ENCODE data around the gene LMO2. TPM values are rescaled to one million over a fixed set of nuclear protein-coding genes. Genes with fewer than 3 reads are reported as not detected.
A peak's percentile ranks its signal among the peaks of the same experiment; 100 is the strongest.

LMO2 gene
- total RNA-seq, 2 donors from 2014 or later = 37.0 to 74.3 TPM

DNA sequence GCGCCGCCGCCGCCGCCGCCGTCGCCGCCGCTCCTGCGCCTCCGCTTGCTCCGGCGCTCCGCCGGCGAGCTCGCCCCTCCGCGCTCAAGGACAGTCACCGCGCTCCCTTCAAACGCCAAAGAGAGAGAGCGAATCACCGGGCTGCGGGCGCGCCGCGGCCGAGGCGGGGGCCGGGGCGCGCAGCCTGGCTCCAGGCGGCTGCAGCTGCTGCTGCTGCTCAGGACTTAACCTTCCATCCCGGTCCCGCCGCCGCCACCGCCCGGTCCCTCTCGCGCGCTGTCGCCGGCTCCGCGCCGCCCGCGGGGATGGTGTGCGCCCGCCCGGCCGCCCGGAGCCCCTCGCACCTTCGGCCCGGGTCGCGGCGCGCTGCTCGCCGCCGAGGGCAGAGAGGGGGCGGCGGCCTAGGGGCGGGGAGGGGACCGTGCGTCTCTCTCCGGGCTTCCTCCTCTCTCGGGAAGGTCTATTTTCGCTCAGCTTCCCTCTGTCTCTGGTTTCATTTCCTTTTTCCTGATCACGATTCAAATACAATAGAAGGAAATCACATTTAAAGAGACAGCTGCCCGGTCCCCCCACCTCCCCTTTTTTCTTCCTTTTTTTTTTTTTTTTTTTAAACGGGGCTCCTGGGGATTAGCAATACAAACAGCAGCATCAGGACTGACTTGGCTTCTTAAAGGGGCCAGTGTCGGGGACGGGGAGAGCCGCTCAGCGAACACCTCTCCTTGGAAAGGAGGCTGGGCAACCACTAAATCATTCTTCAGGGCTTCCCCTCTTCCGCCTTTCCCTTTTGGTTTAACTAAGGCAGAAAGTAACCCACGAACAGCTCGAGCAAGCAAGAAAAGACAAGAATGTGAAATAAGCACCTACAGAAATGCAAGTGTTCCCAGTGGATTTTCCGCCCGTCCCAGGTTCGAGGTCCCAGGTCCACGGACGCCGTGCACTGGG, 22.1 kb downstream of the LMO2 start:
- peaks cover 0 to 16% of the 10 kb centered on the region in 2 donors for H3K4me1 ChIP-seq (ENCODE audit: control insufficient read depth in 1 of 2, low read depth in 2 of 2)
- DNase-seq (ENCODE audit: low spot score) (no peak), ATAC-seq (ENCODE audit: insufficient number of reproducible peaks, low FRiP score, low read depth) (peak; percentile 23)
- H3K4me3 ChIP-seq = peak overlapping the region; percentile 84
- TF ChIP-seq, protein P1, sequence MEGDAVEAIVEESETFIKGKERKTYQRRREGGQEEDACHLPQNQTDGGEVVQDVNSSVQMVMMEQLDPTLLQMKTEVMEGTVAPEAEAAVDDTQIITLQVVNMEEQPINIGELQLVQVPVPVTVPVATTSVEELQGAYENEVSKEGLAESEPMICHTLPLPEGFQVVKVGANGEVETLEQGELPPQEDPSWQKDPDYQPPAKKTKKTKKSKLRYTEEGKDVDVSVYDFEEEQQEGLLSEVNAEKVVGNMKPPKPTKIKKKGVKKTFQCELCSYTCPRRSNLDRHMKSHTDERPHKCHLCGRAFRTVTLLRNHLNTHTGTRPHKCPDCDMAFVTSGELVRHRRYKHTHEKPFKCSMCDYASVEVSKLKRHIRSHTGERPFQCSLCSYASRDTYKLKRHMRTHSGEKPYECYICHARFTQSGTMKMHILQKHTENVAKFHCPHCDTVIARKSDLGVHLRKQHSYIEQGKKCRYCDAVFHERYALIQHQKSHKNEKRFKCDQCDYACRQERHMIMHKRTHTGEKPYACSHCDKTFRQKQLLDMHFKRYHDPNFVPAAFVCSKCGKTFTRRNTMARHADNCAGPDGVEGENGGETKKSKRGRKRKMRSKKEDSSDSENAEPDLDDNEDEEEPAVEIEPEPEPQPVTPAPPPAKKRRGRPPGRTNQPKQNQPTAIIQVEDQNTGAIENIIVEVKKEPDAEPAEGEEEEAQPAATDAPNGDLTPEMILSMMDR (IDR thresholded peaks at IDR 0.05) = no peak
- no peaks in the 10 kb centered on the region for H3K27me3 ChIP-seq (replicated peaks; ENCODE audit: insufficient read depth)
- H3K27ac ChIP-seq = peak overlapping the region; percentile 15 to 64
- no peaks in the 10 kb centered on the region for H3K36me3 ChIP-seq
- no peaks in the 10 kb centered on the region for H3K9me3 ChIP-seq

DNA sequence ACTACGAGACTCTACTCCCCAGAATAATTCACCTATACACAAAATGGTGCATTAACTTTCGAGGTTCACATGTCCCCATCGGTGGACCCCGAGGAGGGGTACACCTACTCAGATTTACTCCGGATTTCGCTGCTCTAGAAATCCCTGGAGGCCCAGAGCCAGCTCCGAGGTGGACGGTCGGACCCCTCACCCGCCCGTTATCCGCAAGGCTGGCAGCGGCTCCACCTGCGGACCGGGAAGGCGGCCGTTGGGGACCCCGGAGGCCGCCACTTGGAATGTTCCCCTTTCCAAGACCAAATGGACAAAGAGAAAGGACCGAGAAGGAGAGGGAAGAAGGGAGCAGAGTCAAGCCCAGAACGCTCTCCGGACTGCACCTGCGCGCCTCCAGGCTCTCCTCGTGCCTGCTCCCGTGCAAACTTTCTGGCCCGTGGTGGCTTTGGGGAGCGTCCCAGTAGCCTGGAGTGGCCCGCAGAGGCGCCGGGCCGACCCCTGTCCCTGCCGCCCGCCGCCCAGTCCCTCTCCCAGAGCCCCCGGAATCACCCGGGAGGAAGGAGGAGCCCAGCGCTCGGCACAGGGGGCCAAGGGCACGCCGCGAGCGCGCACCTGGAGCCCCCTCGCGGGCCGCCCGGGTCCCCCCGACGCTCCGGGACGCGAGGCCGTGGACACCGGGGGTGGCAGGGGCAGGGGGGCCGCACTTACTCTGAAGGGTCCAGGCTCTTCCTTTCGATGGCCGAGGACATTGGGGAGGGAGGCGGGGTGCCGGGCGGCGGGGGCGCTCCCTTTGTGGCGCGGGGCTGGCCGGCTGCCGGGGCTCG, 23.0 kb downstream of the LMO2 start:
- H3K27ac ChIP-seq = peak overlapping the region in 1 of 2 donors; percentile 63
- H3K9me3 ChIP-seq = no peaks in the 10 kb centered on the region
- no peaks in the 10 kb centered on the region for H3K36me3 ChIP-seq
- TF ChIP-seq, protein P1 (IDR thresholded peaks at IDR 0.05) = no peak
- H3K4me3 ChIP-seq = peak overlapping the region; percentile 84
- peaks cover 0 to 16% of the 10 kb centered on the region in 2 donors for H3K4me1 ChIP-seq (ENCODE audit: control insufficient read depth in 1 of 2, low read depth in 2 of 2)
- ATAC-seq (ENCODE audit: insufficient number of reproducible peaks, low FRiP score, low read depth) (no peak), DNase-seq (ENCODE audit: low spot score) (no peak)
- no peaks in the 10 kb centered on the region for H3K27me3 ChIP-seq (replicated peaks; ENCODE audit: insufficient read depth)

DNA sequence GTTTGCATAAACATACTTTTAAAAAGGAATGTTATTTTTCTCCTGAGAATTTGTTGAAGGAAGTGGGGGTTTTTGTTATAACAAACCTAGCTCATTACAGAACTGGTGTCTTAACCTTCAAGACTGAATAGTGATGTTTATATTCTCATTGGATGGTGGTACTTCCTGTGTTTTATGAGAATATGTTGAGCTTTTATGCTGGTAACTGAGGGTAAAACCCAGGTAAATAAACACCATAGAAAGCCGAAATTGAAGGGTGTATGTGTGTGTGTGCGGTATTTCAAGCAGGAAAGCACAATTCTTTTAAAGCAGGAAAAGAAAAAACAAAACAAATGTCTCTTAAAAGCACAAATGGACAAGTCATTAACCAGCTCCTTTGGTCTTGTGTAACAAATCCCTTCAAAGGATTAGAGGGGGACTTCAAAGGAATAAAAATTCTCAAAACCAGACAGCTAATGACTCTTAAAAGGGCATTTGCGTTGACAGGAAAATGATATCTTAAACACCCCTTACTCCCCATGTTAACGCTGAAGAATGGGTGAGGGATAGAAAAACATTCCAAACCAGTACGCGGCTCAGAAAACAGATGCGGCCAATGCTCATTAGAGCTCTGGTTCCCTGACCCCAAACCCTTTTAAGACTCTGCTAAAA, 23.8 kb downstream of the LMO2 start:
- DNase-seq (ENCODE audit: low spot score) (no peak), ATAC-seq (ENCODE audit: insufficient number of reproducible peaks, low FRiP score, low read depth) (no peak)
- TF ChIP-seq, protein P1 (IDR thresholded peaks at IDR 0.05) = no peak
- H3K9me3 ChIP-seq = no peaks in the 10 kb centered on the region
- H3K4me3 ChIP-seq = peak overlapping the region; percentile 84
- no peaks in the 10 kb centered on the region for H3K36me3 ChIP-seq
- no peaks in the 10 kb centered on the region for H3K27me3 ChIP-seq (replicated peaks; ENCODE audit: insufficient read depth)
- peak overlapping the region in 1 of 2 donors; percentile 63 for H3K27ac ChIP-seq
- peaks cover 0 to 16% of the 10 kb centered on the region in 2 donors for H3K4me1 ChIP-seq (ENCODE audit: control insufficient read depth in 1 of 2, low read depth in 2 of 2)

DNA sequence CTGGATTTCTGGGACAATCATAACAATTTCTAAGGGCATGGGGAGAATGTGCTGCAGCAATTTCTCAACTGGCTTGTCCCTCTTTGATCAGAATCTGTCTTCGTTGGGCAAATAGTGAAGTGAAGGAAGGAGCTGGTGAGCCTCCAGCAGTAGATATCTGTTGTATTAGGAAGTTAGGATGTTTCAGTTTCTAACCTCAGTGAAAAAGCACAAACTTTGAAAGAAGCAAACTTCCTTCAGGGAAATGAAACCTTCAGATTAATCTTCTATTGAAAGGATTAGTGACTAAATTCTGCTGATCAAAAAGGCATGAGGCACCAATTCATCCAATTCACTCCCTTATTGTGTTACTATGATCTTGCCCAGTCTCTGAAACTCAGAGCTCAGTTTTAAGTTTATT, 24.3 kb downstream of the LMO2 start:
- peak overlapping the region; percentile 84 for H3K4me3 ChIP-seq
- H3K27me3 ChIP-seq (replicated peaks; ENCODE audit: insufficient read depth) = no peaks in the 10 kb centered on the region
- H3K27ac ChIP-seq = no peak overlapping the region
- DNase-seq (ENCODE audit: low spot score) = no peak
- H3K4me1 ChIP-seq (ENCODE audit: control insufficient read depth in 1 of 2, low read depth in 2 of 2) = peaks cover 0 to 16% of the 10 kb centered on the region in 2 donors
- TF ChIP-seq, protein P1 (IDR thresholded peaks at IDR 0.05) = no peak
- H3K36me3 ChIP-seq = no peaks in the 10 kb centered on the region
- no peaks in the 10 kb centered on the region for H3K9me3 ChIP-seq
- ATAC-seq (ENCODE audit: insufficient number of reproducible peaks, low FRiP score, low read depth) = no peak
